GM18499 (cell line): ENCODE data around the gene EVC.
"Not testable (repeated sequence)": the region's sequence is repeated elsewhere in the genome, so short reads cannot be mapped to it uniquely, and the experiment has no call there.

ENCODE experiments used
- ATAC-seq: cut with Tn5 transposase; IDR thresholded peaks from one replicate; pipeline ENCODE4 v1.9.1; 2021; ENCODE audit warnings: moderate number of reproducible peaks; ENCODE audit not compliant: insufficient read depth, unreplicated experiment

Gene EVC

GRCh38 chr4:5707778-5708448, 3.1 kb upstream of the EVC start:
- no peak for ATAC-seq

GRCh38 chr4:5708449-5709206, 2.4 kb upstream of the EVC start, which contains the start of gene EVC2:
TSS of gene EVC2 (minus strand) at chr4:5708559. CDS start at chr4:5708513, 46 bp downstream.
- no peak for ATAC-seq

GRCh38 chr4:5709207-5709575, 1.8 kb upstream of the EVC start:
- ATAC-seq, result no peak

- ATAC-seq, result no peak
Observed at GRCh38 chr4:5710065-5710960, 688 bp upstream of the EVC start.

GRCh38 chr4:5711479-5712184, 631 bp downstream of the EVC start:
- no peak for ATAC-seq

- no peak for ATAC-seq
Observed at GRCh38 chr4:5712517-5712916, 1.5 kb downstream of the EVC start.

GRCh38 chr4:5712931-5713330, 1.9 kb downstream of the EVC start:
- no peak for ATAC-seq

- ATAC-seq, result no peak
Observed at GRCh38 chr4:5713861-5714260, 2.9 kb downstream of the EVC start.

GRCh38 chr4:5715357-5715756, 4.4 kb downstream of the EVC start:
- no peak for ATAC-seq

- ATAC-seq, result no peak
Observed at GRCh38 chr4:5716391-5716790, 5.4 kb downstream of the EVC start.

- no peak for ATAC-seq
Observed at GRCh38 chr4:5717449-5718158, 6.6 kb downstream of the EVC start.

- ATAC-seq, result no peak
Observed at GRCh38 chr4:5718411-5718810, 7.4 kb downstream of the EVC start.

- no peak for ATAC-seq
Observed at GRCh38 chr4:5719350-5720055, 8.5 kb downstream of the EVC start.

- ATAC-seq, result no peak
Observed at GRCh38 chr4:5720157-5720850, 9.3 kb downstream of the EVC start.

- no peak for ATAC-seq
Observed at GRCh38 chr4:5720980-5721379, 10.0 kb downstream of the EVC start.

- no peak for ATAC-seq
Observed at GRCh38 chr4:5721923-5722322, 10.9 kb downstream of the EVC start.

GRCh38 chr4:5722328-5722727, 11.3 kb downstream of the EVC start:
- no peak for ATAC-seq

- ATAC-seq, result no peak
Observed at GRCh38 chr4:5724377-5724776, 13.4 kb downstream of the EVC start.

GRCh38 chr4:5728412-5728811, 17.4 kb downstream of the EVC start:
- ATAC-seq, result not testable (repeated sequence)
